ENCODE results near the gene FRMD4A.

GRCh38 chr10:13904064-13904463, 426.7 kb downstream of the FRMD4A start:
- TF ChIP-seq CTCF (IDR thresholded peaks at IDR 0.05), result no peak
- TF ChIP-seq EZH2phosphoT487 (IDR thresholded peaks at IDR 0.05), result no peak
- TF ChIP-seq EZH2 (IDR thresholded peaks at IDR 0.05), result no peak

Measured in neural progenitor cell (in vitro differentiated cells).